ENCODE data around the gene HCFC2. TPM values are rescaled to one million over a fixed set of nuclear protein-coding genes. Genes with fewer than 3 reads are reported as not detected.

The HCFC2 gene
- total RNA-seq, 1 donor from 2014 or later, result 23.5 TPM

DNA sequence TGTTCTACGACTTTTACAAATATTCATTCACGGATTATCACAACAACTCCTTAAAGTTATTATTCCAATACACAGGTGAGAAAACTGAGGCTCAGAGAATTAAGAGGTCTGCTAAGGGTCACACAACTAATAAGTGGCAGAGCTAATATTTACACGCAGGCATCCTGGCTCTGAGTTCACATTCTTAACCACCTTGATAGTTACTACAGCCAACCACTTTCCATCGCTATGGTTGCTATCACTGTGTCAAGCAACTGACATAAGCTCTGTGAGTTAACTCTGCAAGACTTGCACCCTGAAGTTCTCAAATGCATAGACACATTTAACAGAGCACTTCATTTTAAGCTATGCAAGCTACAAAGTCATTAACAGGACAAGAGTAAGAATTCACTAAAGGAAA, 18.0 kb upstream of the HCFC2 start:
- Mint-ChIP-seq H3K36me3 (ENCODE audit: low read depth) (no peaks in the 10 kb centered on the region), H3K4me1 (ENCODE audit: low read depth) (peaks cover 47% of the 10 kb centered on the region), H3K4me3 (ENCODE audit: unreplicated experiment) (no peak overlapping the region), H3K27me3 (ENCODE audit: low read depth) (no peaks in the 10 kb centered on the region), H3K27ac (ENCODE audit: unreplicated experiment) (no peak overlapping the region), H3K9me3 (ENCODE audit: low read depth) (no peaks in the 10 kb centered on the region)
- TF ChIP-seq CTCF (IDR thresholded peaks at IDR 0.05), result no peak
- no peak for DNase-seq (ENCODE audit: low spot score)

GRCh38 chr12:104048162-104048561, 16.2 kb upstream of the HCFC2 start:
- no peaks in the 10 kb centered on the region for H3K36me3 Mint-ChIP-seq (ENCODE audit: low read depth)
- DNase-seq (ENCODE audit: low spot score), result no peak
- TF ChIP-seq CTCF (IDR thresholded peaks at IDR 0.05), result no peak
- H3K9me3 Mint-ChIP-seq (ENCODE audit: low read depth), result no peaks in the 10 kb centered on the region
- H3K27ac Mint-ChIP-seq (ENCODE audit: unreplicated experiment), result peak overlapping the region; percentile 93
- peaks cover 47% of the 10 kb centered on the region for H3K4me1 Mint-ChIP-seq (ENCODE audit: low read depth)
- H3K27me3 Mint-ChIP-seq (ENCODE audit: low read depth), result no peaks in the 10 kb centered on the region
- peak overlapping the region; percentile 83 for H3K4me3 Mint-ChIP-seq (ENCODE audit: unreplicated experiment)

- H3K27me3 Mint-ChIP-seq (ENCODE audit: low read depth), result no peaks in the 10 kb centered on the region
These were observed 15.5 kb upstream of the HCFC2 start for GRCh38 chr12:104048811-104049210.

DNA sequence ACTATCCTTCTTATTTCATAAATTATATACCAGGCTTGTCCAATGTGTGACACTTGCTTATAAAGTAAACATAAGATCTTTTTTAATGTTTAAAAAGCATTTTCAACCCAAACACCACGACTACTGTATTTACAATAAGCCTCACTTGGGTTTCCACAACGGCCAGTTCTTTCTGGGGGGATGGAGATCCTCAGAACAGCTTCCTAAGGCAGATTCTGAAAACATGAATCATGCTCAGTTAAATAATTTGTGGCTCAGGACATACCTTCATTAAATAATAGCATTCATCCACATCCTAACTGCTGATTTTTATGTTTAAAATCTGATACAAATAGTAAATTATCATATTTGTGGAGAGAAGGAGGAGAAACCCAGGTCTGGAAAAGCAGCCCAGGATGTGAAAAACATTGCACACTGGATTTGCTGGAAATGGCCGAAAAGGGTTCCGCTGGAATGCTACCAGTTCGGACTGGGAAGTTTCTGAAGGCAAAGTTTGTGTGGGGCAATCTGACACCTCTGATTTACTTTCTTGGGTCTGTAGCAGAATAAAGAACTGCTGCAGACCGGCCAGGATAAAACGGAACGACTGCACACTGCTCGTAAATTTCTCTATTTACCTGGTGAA, 14.9 kb upstream of the HCFC2 start:
- no peak for TF ChIP-seq CTCF (IDR thresholded peaks at IDR 0.05)
- DNase-seq (ENCODE audit: low spot score), result no peak
- H3K4me3 Mint-ChIP-seq (ENCODE audit: unreplicated experiment), result peak overlapping the region; percentile 83
- H3K27me3 Mint-ChIP-seq (ENCODE audit: low read depth), result no peaks in the 10 kb centered on the region
- H3K4me1 Mint-ChIP-seq (ENCODE audit: low read depth), result peaks cover 47% of the 10 kb centered on the region
- peak overlapping the region; percentile 93 for H3K27ac Mint-ChIP-seq (ENCODE audit: unreplicated experiment)
- H3K9me3 Mint-ChIP-seq (ENCODE audit: low read depth), result no peaks in the 10 kb centered on the region
- H3K36me3 Mint-ChIP-seq (ENCODE audit: low read depth), result no peaks in the 10 kb centered on the region

More at GRCh38 chr12:104048811-104049210, 15.5 kb upstream of the HCFC2 start:
- Mint-ChIP-seq H3K4me1 (ENCODE audit: low read depth) (peaks cover 47% of the 10 kb centered on the region), H3K27ac (ENCODE audit: unreplicated experiment) (peak overlapping the region; percentile 93), H3K4me3 (ENCODE audit: unreplicated experiment) (peak overlapping the region; percentile 83), H3K36me3 (ENCODE audit: low read depth) (no peaks in the 10 kb centered on the region), H3K9me3 (ENCODE audit: low read depth) (no peaks in the 10 kb centered on the region)
- TF ChIP-seq CTCF (IDR thresholded peaks at IDR 0.05), result no peak
- DNase-seq (ENCODE audit: low spot score), result no peak

GRCh38 chr12:104049903-104050356, 14.4 kb upstream of the HCFC2 start, which contains the start of gene GLT8D2:
GLT8D2 (minus strand) TSS chr12:104050187; CDS start chr12:104019648, 30,539 bp downstream.
- H3K27me3 Mint-ChIP-seq (ENCODE audit: low read depth), result no peaks in the 10 kb centered on the region
- H3K9me3 Mint-ChIP-seq (ENCODE audit: low read depth), result no peaks in the 10 kb centered on the region
- peak within 1 kb of the TSS; percentile 83 for H3K4me3 Mint-ChIP-seq (ENCODE audit: unreplicated experiment)
- peaks cover 42% of the 10 kb centered on the region for H3K4me1 Mint-ChIP-seq (ENCODE audit: low read depth)
- H3K36me3 Mint-ChIP-seq (ENCODE audit: low read depth), result peaks cover 3% of the 10 kb centered on the region
- H3K27ac Mint-ChIP-seq (ENCODE audit: unreplicated experiment), result peak within 1 kb of the TSS; percentile 93
- no peak for TF ChIP-seq CTCF (IDR thresholded peaks at IDR 0.05)
- DNase-seq (ENCODE audit: low spot score), result no peak

Measured in chondrocyte (in vitro differentiated cells).